ENCODE data around the gene PODNL1. TPM values are rescaled to one million over a fixed set of nuclear protein-coding genes. Genes with fewer than 3 reads are reported as not detected.

PODNL1 gene
- total and polyA plus RNA-seq, 2 of the 13 experiments (the other 11 are each of a cell fraction or from before 2014, with no cell fraction given) = 0.18 TPM; not detected in 1

GRCh38 chr19:13881251-13881691 is 56.9 kb downstream of the PODNL1 start (continued):
- TF ChIP-seq TEAD3 (CRISPR knock-in tag; optimal IDR thresholded peaks at IDR 0.05; ENCODE audit: borderline replicate concordance) (peak; percentile 53), ZNF724P (CRISPR knock-in tag; IDR thresholded peaks at IDR 0.05; ENCODE audit: borderline replicate concordance) (no peak), SNAPC4 (CRISPR knock-in tag; IDR thresholded peaks at IDR 0.05) (no peak), ZFY (CRISPR knock-in tag; IDR thresholded peaks at IDR 0.05) (0 out of 2 replicates have a peak, but pooled peaks have one; percentile 13), GABPB1 (CRISPR knock-in tag; IDR thresholded peaks at IDR 0.05) (0 out of 2 replicates have a peak, but pooled peaks have one; percentile 9), MEIS2 (CRISPR knock-in tag; IDR thresholded peaks at IDR 0.05) (no peak), PLRG1 (conservative IDR thresholded peaks at IDR 0.05) (no peak), RBM39 (IDR thresholded peaks at IDR 0.05; ENCODE audit: low read depth, low read length, poor library complexity, severe bottlenecking) (peak; percentile 30), SRSF1 (optimal IDR thresholded peaks at IDR 0.05; ENCODE audit: low read depth, low read length) (peak; percentile 73), HNRNPL (IDR thresholded peaks at IDR 0.05; ENCODE audit: low read depth, low read length) (peak; percentile 80), SALL2 (CRISPR knock-in tag; IDR thresholded peaks at IDR 0.05) (no peak), SAP130 (CRISPR knock-in tag; IDR thresholded peaks at IDR 0.05; ENCODE audit: low read depth) (peak; percentile 57), PHF5A (CRISPR knock-in tag; IDR thresholded peaks at IDR 0.05; ENCODE audit: low read depth, unreplicated experiment) (no peak), ZNF484 (CRISPR knock-in tag; IDR thresholded peaks at IDR 0.05; ENCODE audit: borderline replicate concordance, low read depth) (no peak), PATZ1 (CRISPR knock-in tag; IDR thresholded peaks at IDR 0.05) (peak; percentile 63; the same call in 1 of the 2 replicates), ZFX (CRISPR knock-in tag; IDR thresholded peaks at IDR 0.05; ENCODE audit: low read depth) (peak; percentile 52; the same call in 1 of the 2 replicates), ZNF280D (CRISPR knock-in tag; IDR thresholded peaks at IDR 0.05) (no peak), ZNF543 (CRISPR knock-in tag; IDR thresholded peaks at IDR 0.05) (peak; percentile 69; the same call in 1 of the 2 replicates)
- TF ChIP-seq, protein P1, sequence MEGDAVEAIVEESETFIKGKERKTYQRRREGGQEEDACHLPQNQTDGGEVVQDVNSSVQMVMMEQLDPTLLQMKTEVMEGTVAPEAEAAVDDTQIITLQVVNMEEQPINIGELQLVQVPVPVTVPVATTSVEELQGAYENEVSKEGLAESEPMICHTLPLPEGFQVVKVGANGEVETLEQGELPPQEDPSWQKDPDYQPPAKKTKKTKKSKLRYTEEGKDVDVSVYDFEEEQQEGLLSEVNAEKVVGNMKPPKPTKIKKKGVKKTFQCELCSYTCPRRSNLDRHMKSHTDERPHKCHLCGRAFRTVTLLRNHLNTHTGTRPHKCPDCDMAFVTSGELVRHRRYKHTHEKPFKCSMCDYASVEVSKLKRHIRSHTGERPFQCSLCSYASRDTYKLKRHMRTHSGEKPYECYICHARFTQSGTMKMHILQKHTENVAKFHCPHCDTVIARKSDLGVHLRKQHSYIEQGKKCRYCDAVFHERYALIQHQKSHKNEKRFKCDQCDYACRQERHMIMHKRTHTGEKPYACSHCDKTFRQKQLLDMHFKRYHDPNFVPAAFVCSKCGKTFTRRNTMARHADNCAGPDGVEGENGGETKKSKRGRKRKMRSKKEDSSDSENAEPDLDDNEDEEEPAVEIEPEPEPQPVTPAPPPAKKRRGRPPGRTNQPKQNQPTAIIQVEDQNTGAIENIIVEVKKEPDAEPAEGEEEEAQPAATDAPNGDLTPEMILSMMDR (CRISPR knock-in tag; IDR thresholded peaks at IDR 0.05) = peak; percentile 51
